Colonic mucosa (tissue), 4 donors: ENCODE results near the gene PHF14. TPM values are rescaled to one million over a fixed set of nuclear protein-coding genes. Genes with fewer than 3 reads are reported as not detected.

Source experiments
- DNase-seq: peaks from one replicate; pipeline ENCODE4 v3.0.0-alpha.2; 2020
- H3K27ac ChIP-seq: fragments of 200-600 bp; one replicate; pipeline ENCODE4 v1.8.0; 2021
- H3K27me3 ChIP-seq: fragments of 200-600 bp; one replicate; pipeline ENCODE4 v1.8.0; 2021
- H3K36me3 ChIP-seq: fragments of 200-600 bp; one replicate; pipeline ENCODE4 v1.8.0; 2021
- H3K4me1 ChIP-seq: fragments of 200-600 bp; one replicate; pipeline ENCODE4 v1.8.0; 2021; ENCODE audit warnings: mild to moderate bottlenecking
- H3K4me3 ChIP-seq: fragments of 200-600 bp; one replicate; pipeline ENCODE4 v1.8.0; 2021
- H3K9ac ChIP-seq, 2 donors: one replicate each; pipeline ENCODE4 v1.7.0; 2013; ENCODE audit warnings: control low read depth in 2 of 2, low read depth in 2 of 2, low read length in 2 of 2
- H3K9me3 ChIP-seq: fragments of 200-600 bp; one replicate; pipeline ENCODE4 v1.8.0; 2021
- CTCF ChIP-seq: fragments of 200-600 bp; IDR thresholded peaks from one replicate; pipeline ENCODE4 v1.8.0; 2022; ENCODE audit warnings: antibody characterized with exemption, mild to moderate bottlenecking
- intact Hi-C: fragments of 100-400 bp; cut with DNase I; formaldehyde crosslinking; loops from one replicate; pipeline ENCODE4 v1.14.1; 2022
- total RNA-seq, 2 donors: library from RNA; stranded (reverse); fragmentation: NEBNext Ultra II Directional in 1 of 2; extraction: Animal tissue kit (Norgen Biotek cat#: 25700) in 1 of 2; gene quantifications; one replicate each; pipeline ENCODE4 v1.2.1, GENCODE V29; 2021
- donor health status: healthy.
- donor health status: DM: no; HTN: no; CAD: no.
- donor health status: DM: no; HTN: no; CAD: no.

PHF14 gene
- total RNA-seq, 2 donors from 2014 or later: 25.8 to 28.5 TPM

GRCh38 chr7:11083214-11083568 lies 109.5 kb downstream of the PHF14 start:
- Histone ChIP-seq H3K36me3 (no peaks in the 10 kb centered on the region), H3K4me1 (no peaks in the 10 kb centered on the region), H3K4me3 (no peak overlapping the region), H3K9me3 (no peaks in the 10 kb centered on the region), H3K27me3 (no peaks in the 10 kb centered on the region), H3K27ac (no peak overlapping the region), H3K9ac (no peak overlapping the region)
- TF ChIP-seq CTCF: no peak
- no peak for DNase-seq
- intact Hi-C loops: no loop called here

- intact Hi-C loops: no loop called here
- no peak for TF ChIP-seq CTCF
Observed at GRCh38 chr7:11104578-11104977, 130.9 kb downstream of the PHF14 start.

GRCh38 chr7:11109659-11110058 lies 136.0 kb downstream of the PHF14 start:
- intact Hi-C loops: no loop called here
- H3K4me3 ChIP-seq: no peak overlapping the region
- no peaks in the 10 kb centered on the region for H3K36me3 ChIP-seq
- no peaks in the 10 kb centered on the region for H3K9me3 ChIP-seq
- H3K27me3 ChIP-seq: no peaks in the 10 kb centered on the region
- H3K9ac ChIP-seq: no peak overlapping the region
- H3K4me1 ChIP-seq: no peaks in the 10 kb centered on the region
- TF ChIP-seq CTCF: no peak
- no peak for DNase-seq
- H3K27ac ChIP-seq: no peak overlapping the region

More at GRCh38 chr7:11104578-11104977, 130.9 kb downstream of the PHF14 start:
- Histone ChIP-seq H3K4me3 (no peak overlapping the region), H3K9me3 (no peaks in the 10 kb centered on the region), H3K4me1 (no peaks in the 10 kb centered on the region), H3K27ac (no peak overlapping the region), H3K36me3 (no peaks in the 10 kb centered on the region), H3K27me3 (no peaks in the 10 kb centered on the region), H3K9ac (no peak overlapping the region)
- DNase-seq: no peak

- Histone ChIP-seq H3K27ac (no peak overlapping the region), H3K9ac (no peak overlapping the region), H3K9me3 (no peaks in the 10 kb centered on the region), H3K4me1 (no peaks in the 10 kb centered on the region), H3K27me3 (no peaks in the 10 kb centered on the region), H3K4me3 (no peak overlapping the region), H3K36me3 (no peaks in the 10 kb centered on the region)
- no peak for DNase-seq
- intact Hi-C loops: no loop called here
- TF ChIP-seq CTCF: no peak
Observed at GRCh38 chr7:11120068-11120664, 146.5 kb downstream of the PHF14 start.

GRCh38 chr7:11120675-11121220 lies 147.1 kb downstream of the PHF14 start:
- Histone ChIP-seq H3K9ac (no peak overlapping the region), H3K9me3 (no peaks in the 10 kb centered on the region), H3K4me3 (no peak overlapping the region), H3K36me3 (no peaks in the 10 kb centered on the region), H3K27me3 (no peaks in the 10 kb centered on the region), H3K4me1 (no peaks in the 10 kb centered on the region), H3K27ac (no peak overlapping the region)
- no peak for DNase-seq
- TF ChIP-seq CTCF: no peak
- intact Hi-C loops: no loop called here
